Neural cell (in vitro differentiated cells): Measurements from ENCODE around the gene DGKQ.

Experiments
- MXI1 ChIP-seq: fragments of 450-650 bp; conservative IDR thresholded peaks from 2 replicates; pipeline ENCODE4 v1.6.1; 2014; ENCODE audit warnings: antibody characterized with exemption, mild to moderate bottlenecking; ENCODE audit not compliant: poor library complexity, severe bottlenecking
- REST ChIP-seq: IDR thresholded peaks from 2 replicates; pipeline ENCODE4 v1.6.1; 2012; ENCODE audit warnings: borderline replicate concordance

GRCh38 chr4:948101-948935 lies 25.1 kb downstream of the DGKQ start:
- TF ChIP-seq REST (no peak), MXI1 (no peak)
